Osteoblast (primary cell): Measurements from ENCODE around the gene DCLK1. TPM values are rescaled to one million over a fixed set of nuclear protein-coding genes. Genes with fewer than 3 reads are reported as not detected.
A peak's percentile ranks its signal among the peaks of the same experiment; 100 is the strongest.

Source experiments
- DNase-seq: peaks from one replicate; pipeline ENCODE4 v3.0.0; 2011; ENCODE audit warnings: low spot score, mixed read lengths; ENCODE audit not compliant: insufficient read length; ENCODE audit errors: missing footprints
- H2AFZ ChIP-seq: 2 replicates; pipeline ENCODE4 v1.6.0; 2011; ENCODE audit warnings: mild to moderate bottlenecking, low read length
- H3K27ac ChIP-seq: 2 replicates; pipeline ENCODE4 v1.5.1; 2011; ENCODE audit warnings: mild to moderate bottlenecking, low read depth, low read length, moderate library complexity
- H3K27me3 ChIP-seq: 2 replicates; pipeline ENCODE4 v1.6.0; 2012; ENCODE audit warnings: mild to moderate bottlenecking, control low read depth, inconsistent platforms, low read length, moderate library complexity; ENCODE audit not compliant: insufficient read depth
- H3K36me3 ChIP-seq: 2 replicates; pipeline ENCODE4 v1.5.1; 2011; ENCODE audit warnings: mild to moderate bottlenecking, low read length, control low read depth, moderate library complexity; ENCODE audit not compliant: insufficient read depth
- H3K4me1 ChIP-seq: 2 replicates; pipeline ENCODE4 v1.5.1; 2011; ENCODE audit warnings: mild to moderate bottlenecking, low read length, control low read depth, moderate library complexity; ENCODE audit not compliant: insufficient read depth
- H3K4me2 ChIP-seq: 2 replicates; pipeline ENCODE4 v1.6.0; 2011; ENCODE audit warnings: mild to moderate bottlenecking, low read length; ENCODE audit not compliant: insufficient read depth
- H3K4me3 ChIP-seq: fragments of 200-600 bp; sonication (generic); 3 replicates; pipeline ENCODE4 v1.5.1; 2012; ENCODE audit warnings: mild to moderate bottlenecking, low read length, inconsistent platforms; ENCODE audit not compliant: insufficient read depth
- H3K79me2 ChIP-seq: 2 replicates; pipeline ENCODE4 v1.6.0; 2012; ENCODE audit warnings: mild to moderate bottlenecking, low read length, control low read depth, inconsistent platforms; ENCODE audit not compliant: insufficient read depth
- H3K9me3 ChIP-seq: 2 replicates; pipeline ENCODE4 v1.5.1; 2011; ENCODE audit warnings: low read depth, low read length, control low read depth
- H4K20me1 ChIP-seq: 2 replicates; pipeline ENCODE4 v1.6.0; 2012; ENCODE audit warnings: mild to moderate bottlenecking, low read length, control low read depth; ENCODE audit not compliant: insufficient read depth
- total RNA-seq: library from RNA; depleted of rRNA; stranded (reverse); fragments of >200 nt; gene quantifications from 2 replicates; pipeline ENCODE4 v1.2.3, GENCODE V29; 2012
- TF ChIP-seq, protein P1 (sequence below): IDR thresholded peaks from 2 replicates; pipeline ENCODE4 v1.5.1; 2011; ENCODE audit warnings: mild to moderate bottlenecking, low read depth, low read length, moderate library complexity; ENCODE audit errors: extremely low read depth

Gene DCLK1
- total RNA-seq, 1 donor: 132 TPM

DNA sequence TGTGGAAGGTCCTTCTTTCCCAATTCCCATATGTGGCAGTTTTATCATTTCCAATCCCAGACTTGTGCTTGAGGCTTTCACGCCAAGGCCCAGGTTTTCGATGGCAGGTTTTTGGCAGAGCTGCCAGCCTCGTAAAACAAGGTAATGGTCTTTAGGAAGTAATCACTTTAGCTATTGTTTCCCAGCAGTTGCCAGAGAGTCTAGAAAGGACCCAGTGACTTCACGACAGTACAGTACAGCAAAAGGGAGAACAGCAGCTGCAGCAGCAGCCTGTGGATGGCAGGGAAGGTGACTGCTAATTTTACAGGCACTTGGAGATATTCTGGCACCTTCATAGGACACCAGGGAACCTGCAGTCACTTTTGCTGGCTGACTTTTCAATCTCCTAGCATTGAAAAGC is 363.1 kb downstream of the DCLK1 start:
- H3K27me3 ChIP-seq: no peaks in the 10 kb centered on the region
- DNase-seq: no peak
- peak overlapping the region; percentile 43 for H3K27ac ChIP-seq
- H3K4me2 ChIP-seq: peak overlapping the region; percentile 27
- H2AFZ ChIP-seq: no peak overlapping the region
- no peaks in the 10 kb centered on the region for H3K36me3 ChIP-seq
- H3K4me3 ChIP-seq: no peak overlapping the region
- TF ChIP-seq, protein P1, sequence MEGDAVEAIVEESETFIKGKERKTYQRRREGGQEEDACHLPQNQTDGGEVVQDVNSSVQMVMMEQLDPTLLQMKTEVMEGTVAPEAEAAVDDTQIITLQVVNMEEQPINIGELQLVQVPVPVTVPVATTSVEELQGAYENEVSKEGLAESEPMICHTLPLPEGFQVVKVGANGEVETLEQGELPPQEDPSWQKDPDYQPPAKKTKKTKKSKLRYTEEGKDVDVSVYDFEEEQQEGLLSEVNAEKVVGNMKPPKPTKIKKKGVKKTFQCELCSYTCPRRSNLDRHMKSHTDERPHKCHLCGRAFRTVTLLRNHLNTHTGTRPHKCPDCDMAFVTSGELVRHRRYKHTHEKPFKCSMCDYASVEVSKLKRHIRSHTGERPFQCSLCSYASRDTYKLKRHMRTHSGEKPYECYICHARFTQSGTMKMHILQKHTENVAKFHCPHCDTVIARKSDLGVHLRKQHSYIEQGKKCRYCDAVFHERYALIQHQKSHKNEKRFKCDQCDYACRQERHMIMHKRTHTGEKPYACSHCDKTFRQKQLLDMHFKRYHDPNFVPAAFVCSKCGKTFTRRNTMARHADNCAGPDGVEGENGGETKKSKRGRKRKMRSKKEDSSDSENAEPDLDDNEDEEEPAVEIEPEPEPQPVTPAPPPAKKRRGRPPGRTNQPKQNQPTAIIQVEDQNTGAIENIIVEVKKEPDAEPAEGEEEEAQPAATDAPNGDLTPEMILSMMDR: no peak
- H3K79me2 ChIP-seq: no peaks in the 10 kb centered on the region
- peaks cover 49% of the 10 kb centered on the region for H3K4me1 ChIP-seq
- H4K20me1 ChIP-seq: no peaks in the 10 kb centered on the region
- H3K9me3 ChIP-seq: no peaks in the 10 kb centered on the region

DNA sequence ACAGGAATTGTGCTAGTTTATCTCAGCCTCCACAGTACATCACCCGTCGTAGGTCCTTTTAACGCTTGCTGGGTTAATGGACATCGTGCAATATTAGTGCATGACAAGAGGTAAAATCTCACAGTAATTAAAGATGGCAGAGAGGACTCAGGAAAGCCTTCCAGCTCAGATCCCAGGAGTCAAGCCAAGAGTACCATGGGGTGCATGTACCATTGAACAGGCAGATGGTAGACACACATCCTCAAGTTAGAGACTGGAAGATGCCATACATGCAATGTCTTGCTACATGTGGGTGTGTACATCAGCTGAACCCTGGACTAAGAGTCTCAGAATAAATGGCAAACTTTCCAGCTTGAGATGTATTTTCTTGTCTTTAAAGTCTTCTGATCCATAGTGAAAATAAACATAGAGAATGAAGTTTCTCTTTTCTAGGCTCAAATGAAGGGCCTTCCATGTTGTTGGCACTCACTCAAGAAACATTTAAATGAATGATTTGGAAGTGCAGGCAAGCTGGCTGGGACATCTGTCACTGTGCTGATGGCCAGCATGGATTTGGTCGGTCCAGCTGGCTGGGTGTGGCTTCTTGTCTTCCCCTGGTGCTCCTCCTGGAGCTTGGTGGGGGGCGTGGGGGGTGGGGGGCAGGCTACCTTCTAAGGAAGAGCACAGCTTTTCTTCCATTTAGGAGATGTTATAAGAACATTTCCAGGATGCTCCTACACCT is 363.8 kb downstream of the DCLK1 start:
- DNase-seq: no peak
- peaks cover 43% of the 10 kb centered on the region for H3K4me1 ChIP-seq
- no peaks in the 10 kb centered on the region for H4K20me1 ChIP-seq
- H3K4me2 ChIP-seq: no peak overlapping the region
- H3K36me3 ChIP-seq: no peaks in the 10 kb centered on the region
- H3K27ac ChIP-seq: no peak overlapping the region
- no peak overlapping the region for H2AFZ ChIP-seq
- TF ChIP-seq, protein P1: no peak
- H3K4me3 ChIP-seq: no peak overlapping the region
- H3K9me3 ChIP-seq: no peaks in the 10 kb centered on the region
- H3K79me2 ChIP-seq: no peaks in the 10 kb centered on the region
- no peaks in the 10 kb centered on the region for H3K27me3 ChIP-seq

DNA sequence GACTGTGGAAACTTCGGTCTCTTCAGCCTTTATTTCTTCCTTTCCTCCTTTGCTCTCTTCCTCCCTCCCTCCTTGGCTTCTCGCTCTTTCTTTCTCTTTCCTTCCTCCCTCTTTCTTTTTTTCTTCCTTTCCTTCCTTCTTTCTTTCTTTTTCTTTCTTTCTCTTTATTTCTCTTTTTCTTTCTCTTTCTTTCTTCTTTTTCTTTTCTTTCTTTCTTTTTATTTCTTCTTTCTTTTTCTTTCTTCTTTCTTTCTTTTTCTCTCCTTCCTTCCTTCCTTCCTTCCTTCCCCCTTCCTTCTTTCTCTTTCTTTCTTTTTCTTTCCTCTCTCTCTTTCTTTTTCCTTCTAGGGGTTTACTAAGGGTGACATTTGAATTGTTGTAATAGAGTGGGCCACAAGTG is 364.5 kb downstream of the DCLK1 start:
- Histone ChIP-seq H2AFZ (no peak overlapping the region), H3K4me2 (no peak overlapping the region), H4K20me1 (no peaks in the 10 kb centered on the region), H3K36me3 (no peaks in the 10 kb centered on the region), H3K27ac (no peak overlapping the region), H3K79me2 (no peaks in the 10 kb centered on the region), H3K4me1 (peaks cover 38% of the 10 kb centered on the region), H3K4me3 (no peak overlapping the region), H3K9me3 (no peaks in the 10 kb centered on the region), H3K27me3 (no peaks in the 10 kb centered on the region)
- TF ChIP-seq, protein P1: no peak
- DNase-seq: no peak

DNA sequence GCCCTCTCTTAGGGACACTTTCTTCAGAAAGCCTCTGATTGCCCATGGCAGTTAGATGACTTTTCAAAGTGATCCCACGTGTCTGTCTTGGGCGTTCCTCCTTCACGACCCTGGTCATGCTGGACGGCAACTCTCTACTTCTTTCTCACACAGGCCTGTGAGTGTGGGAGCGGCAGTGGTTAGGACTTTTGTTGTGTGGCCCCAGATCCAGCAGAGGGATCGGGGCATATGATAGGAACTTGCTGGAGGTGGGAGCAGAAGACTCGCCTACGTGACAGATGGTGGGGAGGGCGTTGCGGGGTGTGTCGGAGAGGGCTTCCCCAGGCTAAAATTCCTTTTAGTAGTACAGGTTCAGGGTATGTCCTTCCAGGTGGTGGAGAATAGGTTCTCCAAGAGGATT is 365.2 kb downstream of the DCLK1 start:
- H3K27ac ChIP-seq: no peak overlapping the region

More for the DNA sequence above, 365.2 kb downstream of the DCLK1 start:
- Histone ChIP-seq H3K4me1 (peaks cover 31% of the 10 kb centered on the region), H3K79me2 (no peaks in the 10 kb centered on the region), H2AFZ (no peak overlapping the region), H4K20me1 (no peaks in the 10 kb centered on the region), H3K4me3 (no peak overlapping the region), H3K27me3 (no peaks in the 10 kb centered on the region), H3K9me3 (no peaks in the 10 kb centered on the region), H3K4me2 (no peak overlapping the region), H3K36me3 (no peaks in the 10 kb centered on the region)
- DNase-seq: peak; percentile 73
- TF ChIP-seq, protein P1: no peak
